OCI-LY1 (cell line): ENCODE results near the gene ARFGAP3.

ENCODE experiments used
- H2AFZ ChIP-seq: fragments of 200-600 bp; sonication (generic), shearing (Covaris generic); 2 replicates; pipeline ENCODE4 v1.6.0; 2014; ENCODE audit warnings: antibody characterized with exemption, mild to moderate bottlenecking, low read length
- H3F3A ChIP-seq: fragments of 200-600 bp; sonication (generic), shearing (Covaris generic); 2 replicates; pipeline ENCODE4 v1.6.0; 2014; ENCODE audit warnings: mild to moderate bottlenecking, antibody characterized with exemption, low read length, moderate library complexity; ENCODE audit not compliant: insufficient read depth
- H3K27ac ChIP-seq: fragments of 200-600 bp; sonication (generic); 2 replicates; pipeline ENCODE4 v1.5.1; 2014; ENCODE audit warnings: low read length, mixed run types, mild to moderate bottlenecking, low read depth; ENCODE audit not compliant: poor library complexity, severe bottlenecking
- H3K27me3 ChIP-seq: fragments of 200-600 bp; sonication (generic); 2 replicates; pipeline ENCODE4 v1.6.0; 2014; ENCODE audit warnings: antibody characterized with exemption, mild to moderate bottlenecking, low read length, moderate library complexity; ENCODE audit not compliant: insufficient read depth
- H3K36me3 ChIP-seq: fragments of 200-600 bp; sonication (generic); 2 replicates; pipeline ENCODE4 v1.6.1; 2014; ENCODE audit warnings: mild to moderate bottlenecking, antibody characterized with exemption, low read length, moderate library complexity, mixed read lengths; ENCODE audit not compliant: insufficient read depth
- H3K4me1 ChIP-seq: fragments of 200-600 bp; sonication (generic); 2 replicates; pipeline ENCODE4 v1.5.1; 2014; ENCODE audit warnings: mild to moderate bottlenecking, low read length, moderate library complexity; ENCODE audit not compliant: insufficient read depth, severe bottlenecking
- H3K4me2 ChIP-seq: fragments of 200-600 bp; sonication (generic), shearing (Covaris generic); 2 replicates; pipeline ENCODE4 v1.6.1; 2014; ENCODE audit warnings: low read length
- H3K4me3 ChIP-seq: fragments of 200-600 bp; sonication (generic); 2 replicates; pipeline ENCODE4 v1.5.1; 2014; ENCODE audit warnings: low read length, low read depth, mild to moderate bottlenecking, mixed read lengths; ENCODE audit not compliant: poor library complexity, severe bottlenecking
- H3K79me2 ChIP-seq: fragments of 200-600 bp; shearing (Covaris generic); 2 replicates; pipeline ENCODE4 v1.6.1; 2016; ENCODE audit warnings: mixed run types, low read length, mixed read lengths; ENCODE audit not compliant: insufficient read depth
- H3K9ac ChIP-seq: fragments of 200-600 bp; sonication (generic), shearing (Covaris generic); 2 replicates; pipeline ENCODE4 v1.6.1; 2014; ENCODE audit warnings: mild to moderate bottlenecking, low read length, mixed read lengths
- H3K9me2 ChIP-seq: fragments of 200-600 bp; sonication (generic), shearing (Covaris generic); 2 replicates; pipeline ENCODE4 v1.6.1; 2014; ENCODE audit warnings: low read depth, mild to moderate bottlenecking, low read length, mixed read lengths
- H3K9me3 ChIP-seq: fragments of 200-600 bp; shearing (Covaris generic); 2 replicates; pipeline ENCODE4 v1.6.1; 2014; ENCODE audit warnings: low read length, mixed read lengths
- H4K20me1 ChIP-seq: fragments of 200-600 bp; sonication (generic), shearing (Covaris generic); 2 replicates; pipeline ENCODE4 v1.6.0; 2016; ENCODE audit warnings: mild to moderate bottlenecking, low read length; ENCODE audit not compliant: insufficient read depth
- EZH2 ChIP-seq: fragments of 200-600 bp; sonication (generic), shearing (Covaris generic); IDR thresholded peaks from 2 replicates; pipeline ENCODE4 v1.8.0; 2017; ENCODE audit warnings: borderline replicate concordance, mixed run types, mild to moderate bottlenecking, antibody characterized with exemption, low read length, moderate library complexity, mixed read lengths
- TF ChIP-seq, protein P1 (sequence below): fragments of 200-600 bp; sonication (generic), shearing (Covaris generic); IDR thresholded peaks from 2 replicates; pipeline ENCODE4 v1.5.1; 2017; ENCODE audit warnings: mild to moderate bottlenecking, antibody characterized with exemption, low read length, moderate library complexity, mixed read lengths

Gene ARFGAP3

GRCh38 chr22:42881982-42882656 lies 25.0 kb upstream of the ARFGAP3 start:
- Histone ChIP-seq H3K79me2 (no peaks in the 10 kb centered on the region), H3K9ac (no peak overlapping the region), H3K4me1 (peaks cover 10% of the 10 kb centered on the region), H4K20me1 (no peaks in the 10 kb centered on the region), H3F3A (no peaks in the 10 kb centered on the region), H3K9me3 (no peaks in the 10 kb centered on the region), H3K27me3 (no peaks in the 10 kb centered on the region), H3K27ac (peak overlapping the region; percentile 39), H3K4me2 (no peak overlapping the region), H2AFZ (no peak overlapping the region), H3K4me3 (no peak overlapping the region), H3K9me2 (no peaks in the 10 kb centered on the region), H3K36me3 (peaks cover 14% of the 10 kb centered on the region; the same call in 1 of the 2 replicates)
- TF ChIP-seq, protein P1, sequence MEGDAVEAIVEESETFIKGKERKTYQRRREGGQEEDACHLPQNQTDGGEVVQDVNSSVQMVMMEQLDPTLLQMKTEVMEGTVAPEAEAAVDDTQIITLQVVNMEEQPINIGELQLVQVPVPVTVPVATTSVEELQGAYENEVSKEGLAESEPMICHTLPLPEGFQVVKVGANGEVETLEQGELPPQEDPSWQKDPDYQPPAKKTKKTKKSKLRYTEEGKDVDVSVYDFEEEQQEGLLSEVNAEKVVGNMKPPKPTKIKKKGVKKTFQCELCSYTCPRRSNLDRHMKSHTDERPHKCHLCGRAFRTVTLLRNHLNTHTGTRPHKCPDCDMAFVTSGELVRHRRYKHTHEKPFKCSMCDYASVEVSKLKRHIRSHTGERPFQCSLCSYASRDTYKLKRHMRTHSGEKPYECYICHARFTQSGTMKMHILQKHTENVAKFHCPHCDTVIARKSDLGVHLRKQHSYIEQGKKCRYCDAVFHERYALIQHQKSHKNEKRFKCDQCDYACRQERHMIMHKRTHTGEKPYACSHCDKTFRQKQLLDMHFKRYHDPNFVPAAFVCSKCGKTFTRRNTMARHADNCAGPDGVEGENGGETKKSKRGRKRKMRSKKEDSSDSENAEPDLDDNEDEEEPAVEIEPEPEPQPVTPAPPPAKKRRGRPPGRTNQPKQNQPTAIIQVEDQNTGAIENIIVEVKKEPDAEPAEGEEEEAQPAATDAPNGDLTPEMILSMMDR = no peak
- no peak for TF ChIP-seq EZH2

DNA sequence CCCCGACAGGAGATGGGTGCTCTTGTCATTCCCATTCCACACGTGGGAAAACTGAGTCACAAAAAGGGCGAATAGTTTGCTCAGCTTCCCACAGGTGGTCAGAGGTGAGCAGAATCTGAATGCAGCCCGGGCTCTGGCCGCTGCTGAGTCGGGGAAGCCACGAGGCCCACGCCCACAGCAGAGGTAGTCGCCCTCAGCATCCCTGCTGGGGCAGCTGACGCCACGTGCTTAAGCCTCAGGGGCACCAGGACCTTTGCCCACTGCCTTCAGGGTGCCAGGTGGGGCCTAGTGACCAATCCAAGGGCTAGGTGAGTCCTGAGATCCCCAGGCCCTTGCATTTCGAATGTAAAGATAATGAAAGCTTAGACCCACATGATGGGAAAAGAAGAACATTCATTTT lies 24.2 kb upstream of the ARFGAP3 start:
- Histone ChIP-seq H3K36me3 (peaks cover 14% of the 10 kb centered on the region; the same call in 1 of the 2 replicates), H3K27me3 (no peaks in the 10 kb centered on the region), H3K9me2 (no peaks in the 10 kb centered on the region), H3K9ac (no peak overlapping the region), H3K27ac (no peak overlapping the region), H3K4me3 (no peak overlapping the region), H3K4me1 (peaks cover 10% of the 10 kb centered on the region), H3K79me2 (no peaks in the 10 kb centered on the region), H3K9me3 (no peaks in the 10 kb centered on the region), H3F3A (no peaks in the 10 kb centered on the region), H2AFZ (no peak overlapping the region), H3K4me2 (no peak overlapping the region), H4K20me1 (no peaks in the 10 kb centered on the region)
- TF ChIP-seq, protein P1 = no peak

GRCh38 chr22:42880815-42881214 lies 23.7 kb upstream of the ARFGAP3 start:
- TF ChIP-seq EZH2 = no peak
- TF ChIP-seq, protein P1 = peak; percentile 26; the same call in 1 of the 2 replicates
- Histone ChIP-seq H3K9me3 (no peaks in the 10 kb centered on the region), H3K4me1 (peaks cover 10% of the 10 kb centered on the region), H3K9me2 (no peaks in the 10 kb centered on the region), H3K36me3 (peaks cover 14% of the 10 kb centered on the region; the same call in 1 of the 2 replicates), H3K27me3 (no peaks in the 10 kb centered on the region), H3K79me2 (no peaks in the 10 kb centered on the region), H4K20me1 (no peaks in the 10 kb centered on the region), H3K9ac (no peak overlapping the region), H3K27ac (no peak overlapping the region), H3F3A (no peaks in the 10 kb centered on the region), H3K4me3 (no peak overlapping the region), H3K4me2 (no peak overlapping the region), H2AFZ (no peak overlapping the region)
